DLD1 (cell line): ENCODE results near the gene TELO2.

ENCODE experiments used
- in situ Hi-C: cut with HindIII; loops from 2 replicates; pipeline ENCODE4 v1.10.0; 2017; ENCODE audit warnings: low sequenced_read_pairs

The TELO2 gene

GRCh38 chr16:1492923-1493745 is at the start of gene TELO2:
TELO2 (plus strand) TSS chr16:1493360; CDS start chr16:1494282, 922 bp downstream.
- in situ Hi-C loops: no loop called here

GRCh38 chr16:1443403-1443973 is 49.7 kb upstream of the TELO2 start:
- in situ Hi-C loops: no loop called here

DNA sequence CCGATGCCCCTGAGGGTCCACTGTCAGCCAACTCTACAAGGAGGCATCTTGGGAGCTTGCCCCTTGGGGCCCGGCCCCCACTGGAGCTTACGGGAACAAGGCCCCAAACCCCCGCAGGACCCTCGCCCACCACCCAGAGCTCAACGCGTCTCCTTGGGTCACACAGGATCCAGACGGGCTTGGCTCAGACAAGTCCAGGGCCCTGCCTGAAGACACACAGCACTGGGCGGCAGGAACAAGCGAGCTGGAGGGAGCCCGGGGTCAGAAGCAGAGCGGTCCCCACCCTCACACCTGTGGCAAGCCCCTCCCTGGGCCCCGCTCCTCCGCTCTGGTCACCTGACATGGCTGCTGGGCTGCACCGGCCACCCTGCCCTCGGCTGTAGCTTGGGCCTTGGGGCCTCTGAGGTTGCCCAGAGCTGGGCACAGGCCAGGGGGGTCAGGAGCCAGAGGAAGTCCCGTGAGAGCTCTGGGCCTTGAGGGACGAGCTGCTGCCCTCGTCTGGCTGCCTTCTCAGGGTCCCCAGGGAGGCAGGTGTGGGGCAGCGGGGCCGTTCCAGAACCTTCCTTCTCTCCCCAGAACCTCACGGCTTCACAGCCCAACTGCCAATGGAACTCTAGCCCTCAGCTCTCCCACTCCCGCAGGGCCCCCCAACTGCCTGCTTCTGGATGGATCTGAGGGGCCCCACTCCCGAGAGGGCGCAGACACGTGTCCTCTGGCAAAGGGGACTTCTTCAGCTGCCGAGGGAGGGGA is 49.0 kb upstream of the TELO2 start, which contains the start of gene CCDC154:
TSS of gene CCDC154 (minus strand) at position 577 of the 750 bp plus-strand sequence. CDS start at position 343, 234 bp downstream.
- in situ Hi-C loops: no loop called here

DNA sequence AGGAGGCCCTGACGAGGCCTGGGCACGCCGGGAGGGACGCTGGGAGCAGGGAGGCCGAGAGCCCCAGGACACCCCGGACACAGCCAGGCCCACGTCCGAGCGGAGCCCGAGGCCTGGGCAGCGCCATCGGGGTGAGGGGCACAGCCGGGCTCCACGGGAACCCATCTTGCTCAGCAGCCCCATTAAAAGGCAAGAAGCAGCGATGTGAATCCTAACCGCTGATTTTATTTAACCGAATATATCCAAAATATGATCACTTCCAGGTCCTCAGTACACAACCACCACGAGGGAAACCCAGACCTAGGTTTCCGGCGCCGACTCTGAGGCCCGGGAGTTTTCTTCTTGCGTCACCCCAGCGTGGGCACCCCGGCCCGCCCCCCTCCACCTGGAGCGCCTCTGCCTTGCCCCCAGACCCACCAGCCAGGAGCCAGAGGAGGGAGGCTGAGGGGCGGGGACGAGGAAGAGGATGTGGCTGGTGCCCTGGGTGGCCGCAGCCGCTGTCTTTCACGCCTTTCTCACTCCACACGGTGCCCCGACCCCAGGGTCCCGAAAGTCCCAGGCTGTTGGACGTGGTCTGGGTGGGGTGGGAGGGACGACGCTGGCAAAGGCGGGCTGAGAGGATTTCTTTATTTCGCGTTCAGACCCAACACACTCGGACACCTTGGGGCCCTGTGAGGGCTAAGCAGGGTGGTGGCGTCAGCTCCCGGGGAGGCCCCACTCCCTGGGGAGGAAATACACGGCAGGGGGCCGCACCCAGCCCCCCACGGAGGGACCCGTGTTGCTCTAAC is 48.2 kb upstream of the TELO2 start:
- in situ Hi-C loops: no loop called here

DNA sequence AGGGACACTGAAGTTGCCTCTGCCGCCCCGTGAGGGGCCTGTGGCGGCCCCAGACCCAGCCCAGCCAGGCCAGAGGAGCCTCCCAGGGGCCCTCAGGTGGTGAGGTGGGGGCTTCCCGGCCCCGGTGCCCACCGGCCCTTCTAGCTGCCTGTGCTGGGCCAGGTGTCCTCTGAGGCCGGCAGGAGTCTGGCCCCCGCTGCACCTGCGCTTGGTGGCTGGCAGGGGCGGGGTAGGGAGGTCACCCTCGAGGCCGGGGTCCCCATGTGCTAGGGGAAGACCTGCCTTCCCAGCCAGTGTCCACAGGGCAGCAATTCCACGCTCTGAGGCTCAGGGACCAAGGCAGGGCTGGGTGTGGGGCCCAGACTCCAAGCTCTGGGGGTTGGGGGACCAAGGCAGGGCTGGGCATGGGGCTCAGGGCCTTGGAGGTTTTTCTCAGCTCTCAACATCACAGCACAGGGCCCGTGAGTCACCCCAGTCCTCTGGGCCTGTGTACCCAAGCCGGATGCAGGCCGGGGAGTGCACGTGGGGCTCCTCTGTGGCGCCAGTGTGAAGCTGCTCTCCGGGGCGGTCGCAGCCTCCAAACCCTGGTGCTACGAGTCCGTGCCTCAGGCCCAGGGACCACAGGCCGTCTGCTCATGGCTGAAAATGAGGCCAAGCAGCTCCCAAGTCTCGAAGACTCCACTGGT is 47.5 kb upstream of the TELO2 start:
- in situ Hi-C loops: no loop called here

GRCh38 chr16:1446296-1447080 is 46.7 kb upstream of the TELO2 start:
- in situ Hi-C loops: no loop called here

DNA sequence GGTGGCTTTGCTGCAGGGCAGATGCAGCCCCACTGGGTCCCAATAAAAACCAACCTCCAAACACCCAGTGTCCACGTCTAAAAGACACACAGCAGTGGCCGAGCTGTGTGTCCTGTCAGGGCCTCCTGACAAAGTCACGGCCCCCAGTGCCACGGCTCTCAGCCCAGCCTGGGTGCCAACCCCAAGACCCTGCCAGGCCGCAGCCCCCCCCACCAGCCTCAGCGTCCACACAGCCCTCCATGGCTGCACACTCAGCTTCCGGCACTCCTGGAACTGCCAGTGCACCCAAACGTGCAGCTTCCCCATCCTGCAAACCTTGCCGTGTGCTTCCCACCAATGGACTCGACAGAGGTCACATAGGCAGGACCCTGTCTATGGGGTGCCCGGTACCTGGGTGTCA is 45.2 kb upstream of the TELO2 start:
- in situ Hi-C loops: no loop called here

GRCh38 chr16:1448536-1449116 is 44.5 kb upstream of the TELO2 start:
- in situ Hi-C loops: no loop called here

- in situ Hi-C loops: no loop called here
These were observed 43.9 kb upstream of the TELO2 start for GRCh38 chr16:1449201-1449788.

DNA sequence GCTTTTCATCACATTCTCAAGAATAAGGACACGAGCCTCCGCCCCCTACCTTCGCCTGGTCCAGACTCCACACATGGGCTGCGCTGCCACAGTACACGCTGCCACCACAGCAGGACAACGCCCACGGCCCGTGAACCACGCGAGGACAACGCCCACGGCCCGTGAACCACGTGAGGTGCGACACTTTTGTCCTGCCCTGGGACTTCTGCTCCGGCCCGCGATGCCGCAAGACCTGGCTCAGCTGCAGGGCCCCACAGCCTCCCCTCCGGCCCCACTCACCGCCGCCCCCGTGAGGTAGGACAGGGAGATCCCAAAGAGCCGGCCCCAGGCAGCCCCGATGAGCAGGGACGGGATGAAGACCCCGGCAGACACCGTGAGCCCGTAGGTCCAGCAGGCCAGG is 42.9 kb upstream of the TELO2 start:
- in situ Hi-C loops: no loop called here

DNA sequence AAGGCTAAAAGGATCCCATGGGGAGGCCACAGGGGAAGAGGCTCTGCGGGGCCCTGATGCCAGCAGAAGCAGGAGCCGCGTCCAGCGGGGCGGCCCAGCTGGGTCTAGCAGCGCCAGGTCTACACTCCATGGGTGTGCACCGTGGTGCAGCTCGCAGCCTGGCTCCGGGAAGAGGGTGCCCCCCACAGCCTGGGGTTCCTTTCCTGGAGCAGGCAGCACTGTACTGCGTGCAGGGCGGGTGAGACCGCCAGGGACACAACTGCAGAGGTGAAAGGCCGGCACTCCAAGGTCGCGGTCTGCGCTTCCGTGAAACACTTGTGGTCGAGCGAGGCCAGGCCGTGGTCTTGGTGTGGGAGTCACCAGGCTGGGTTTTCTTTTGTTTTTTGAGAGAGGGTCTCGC is 42.3 kb upstream of the TELO2 start:
- in situ Hi-C loops: no loop called here

DNA sequence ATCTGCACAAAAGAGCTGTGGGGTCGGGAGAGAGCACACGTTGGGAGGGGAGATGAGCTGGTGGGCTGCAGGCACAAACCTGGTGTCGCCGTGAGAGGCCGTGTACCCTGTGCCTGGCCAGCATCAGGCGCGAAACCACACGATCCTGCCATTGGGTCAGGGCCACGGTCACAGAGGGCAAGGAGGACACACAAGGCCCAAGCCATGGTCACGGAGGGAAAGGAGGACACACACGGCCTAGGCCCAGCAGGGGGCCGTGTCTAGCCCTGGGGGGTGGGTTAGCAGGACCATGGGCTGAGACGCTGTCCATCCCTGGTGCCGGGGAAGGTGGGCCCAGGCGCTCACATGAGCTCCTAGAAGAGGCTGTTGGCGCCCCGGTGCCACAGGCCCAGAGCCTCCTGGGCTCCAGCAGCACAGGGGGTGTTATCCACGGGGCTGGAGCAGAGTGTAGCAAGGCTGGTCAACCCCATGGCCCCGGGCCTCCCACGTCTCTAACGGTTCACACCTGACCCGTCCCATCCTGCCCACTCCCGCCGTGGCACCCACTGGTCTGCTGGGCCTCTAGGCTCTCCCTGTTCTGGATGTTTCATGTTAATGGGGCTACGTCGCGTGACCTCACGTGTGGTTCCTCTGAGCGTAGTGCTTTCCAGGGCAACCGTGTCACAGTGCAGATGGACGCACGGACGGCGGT is 41.3 kb upstream of the TELO2 start:
- in situ Hi-C loops: no loop called here

DNA sequence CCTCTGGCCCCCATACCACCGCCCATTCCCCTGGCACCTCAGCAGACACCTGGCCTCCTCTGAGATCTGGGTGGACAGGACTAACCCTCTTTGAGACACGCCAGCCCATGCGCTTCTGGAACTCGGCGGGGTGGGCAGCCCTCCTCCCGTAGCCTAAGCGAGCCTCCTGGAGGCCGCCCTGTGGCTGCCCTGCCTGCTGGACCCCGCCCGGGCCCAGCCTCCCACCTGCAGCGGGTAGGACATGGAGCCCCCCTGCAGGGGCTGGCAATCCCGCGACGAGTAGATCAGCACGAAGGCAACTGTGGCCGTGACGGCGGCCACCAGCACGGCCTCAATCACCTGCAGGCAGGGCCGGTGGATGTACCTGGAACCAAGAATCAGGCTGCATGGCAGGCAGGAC is 40.6 kb upstream of the TELO2 start:
- in situ Hi-C loops: no loop called here

- in situ Hi-C loops: no loop called here
These were observed 39.8 kb upstream of the TELO2 start for GRCh38 chr16:1453316-1453715.

DNA sequence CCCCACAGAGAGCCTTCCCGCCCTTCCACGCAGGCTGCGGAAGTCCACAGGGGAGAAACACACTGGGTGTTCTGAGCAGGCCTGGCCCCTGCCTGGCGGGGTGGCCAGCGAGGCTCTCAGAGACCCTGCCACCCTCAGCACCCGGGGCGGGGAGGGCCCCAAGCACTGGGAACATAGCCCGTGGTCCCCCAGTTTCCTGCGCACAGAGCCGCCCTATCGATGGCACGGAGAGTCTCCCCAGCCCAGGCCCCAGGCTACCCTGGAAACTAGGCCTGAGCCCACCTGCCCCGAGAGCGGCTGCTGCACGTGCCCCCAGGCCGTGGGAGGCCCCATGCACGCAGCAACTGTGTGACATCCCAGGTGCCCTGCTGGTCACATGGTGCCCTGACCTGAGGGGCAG is 38.6 kb upstream of the TELO2 start:
- in situ Hi-C loops: no loop called here

- in situ Hi-C loops: no loop called here
These were observed 37.7 kb upstream of the TELO2 start for GRCh38 chr16:1455190-1456171.

DNA sequence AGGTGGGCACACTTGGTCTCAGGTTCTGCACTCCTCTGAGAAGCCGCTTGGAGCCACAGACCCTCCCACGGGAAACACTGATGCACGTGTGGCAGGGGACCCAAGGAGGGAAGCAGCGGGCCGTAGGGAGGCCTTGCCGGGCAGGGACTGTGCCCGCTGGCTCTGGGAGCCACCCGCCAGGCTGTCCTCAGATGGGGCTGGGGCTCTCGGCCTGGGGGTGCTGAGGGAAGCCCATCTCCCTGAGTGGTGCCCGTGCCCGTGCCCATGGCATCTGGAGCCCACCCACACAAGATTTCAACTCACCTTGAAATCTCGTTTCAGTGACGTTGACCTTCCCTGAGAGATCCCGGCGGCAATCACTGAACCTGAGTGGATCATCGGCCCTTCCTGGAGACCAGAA is 36.2 kb upstream of the TELO2 start:
- in situ Hi-C loops: no loop called here
